SK-N-SH (cell line): ENCODE results near the gene KRTAP12-2. TPM values are rescaled to one million over a fixed set of nuclear protein-coding genes. Genes with fewer than 3 reads are reported as not detected.
"Not testable (repeated sequence)": the region's sequence is repeated elsewhere in the genome, so short reads cannot be mapped to it uniquely, and the experiment has no call there.

Source experiments
- CTCF ChIA-PET: fragments of 300-600, 350-600 bp; formaldehyde crosslinking; extraction: SDS; loops from one replicate; lab custom pipeline; 2021; lab: Yijun Ruan, JAX
- POLR2A ChIA-PET: fragments of 350-600 bp; sonication (Branson Sonifier 250); formaldehyde crosslinking; extraction: SDS; loops from one replicate; lab custom pipeline; 2020; ENCODE audit warnings: antibody characterized with exemption, inconsistent platforms; lab: Yijun Ruan, JAX
- DNase-seq: peaks from one replicate; pipeline ENCODE4 v3.0.0; 2012
- H2AFZ ChIP-seq: fragments of 200-600 bp; sonication (generic); 2 replicates; pipeline ENCODE4 v1.8.1; 2016; ENCODE audit warnings: antibody characterized with exemption, mild to moderate bottlenecking, low read depth
- H3F3A ChIP-seq: fragments of 200-600 bp; sonication (generic); replicated peaks from 2 replicates; pipeline ENCODE3; 2016; ENCODE audit warnings: antibody characterized with exemption, mild to moderate bottlenecking; ENCODE audit not compliant: insufficient read depth
- H3K27ac ChIP-seq, 2 experiments: fragments of 200-500 bp in 1 of 2; fragments of 200-600 bp in 1 of 2; sonication (Bioruptor generic) in 1 of 2; sonication (generic), shearing (Covaris generic) in 1 of 2; 2 replicates each; pipeline versions ENCODE4 v1.5.1 to v1.6.1; 2014 to 2016; ENCODE audit warnings: low read depth in 2 of 2, inconsistent platforms in 1 of 2, low read length in 1 of 2, mild to moderate bottlenecking in 1 of 2, mixed read lengths in 1 of 2
- H3K27me3 ChIP-seq: fragments of 200-600 bp; sonication (generic), shearing (Covaris generic); 2 replicates; pipeline ENCODE4 v1.6.1; 2016; ENCODE audit warnings: mixed run types; ENCODE audit not compliant: insufficient read depth
- H3K36me3 ChIP-seq, 2 experiments: fragments of 200-500 bp in 1 of 2; fragments of 200-600 bp in 1 of 2; sonication (Bioruptor generic) in 1 of 2; sonication (generic) in 1 of 2; replicated peaks in 1 of 2; 2 replicates each; pipeline versions ENCODE3 to v1.5.1; 2014 to 2016; ENCODE audit warnings: low read length in 1 of 2, mild to moderate bottlenecking in 1 of 2; ENCODE audit not compliant: insufficient read depth in 2 of 2, control insufficient read depth in 1 of 2
- H3K4me1 ChIP-seq, 2 experiments: fragments of 200-500 bp in 1 of 2; fragments of 200-600 bp in 1 of 2; sonication (Bioruptor generic) in 1 of 2; sonication (generic), shearing (Covaris generic) in 1 of 2; 2 replicates each; pipeline versions ENCODE4 v1.5.1 to v1.6.1; 2014 to 2016; ENCODE audit warnings: low read depth in 1 of 2, low read length in 1 of 2, mixed run types in 1 of 2; ENCODE audit not compliant: insufficient read depth in 2 of 2, control insufficient read depth in 1 of 2
- H3K4me2 ChIP-seq: fragments of 200-600 bp; sonication (generic), shearing (Covaris generic); 2 replicates; pipeline ENCODE4 v1.6.1; 2017; ENCODE audit warnings: mixed run types
- H3K4me3 ChIP-seq, 2 experiments: fragments of 200-500 bp in 1 of 2; fragments of 200-600 bp in 1 of 2; sonication (Bioruptor generic) in 1 of 2; sonication (generic), shearing (Covaris generic) in 1 of 2; 2 replicates each; pipeline versions ENCODE4 v1.5.1 to v1.8.1; 2014 to 2016; ENCODE audit warnings: low read depth in 2 of 2, inconsistent platforms in 1 of 2, low read length in 1 of 2, mild to moderate bottlenecking in 1 of 2, mixed read lengths in 1 of 2, moderate library complexity in 1 of 2
- H3K79me2 ChIP-seq: fragments of 200-600 bp; sonication (generic); 2 replicates; pipeline ENCODE4 v1.8.1; 2017; ENCODE audit warnings: mild to moderate bottlenecking; ENCODE audit not compliant: insufficient read depth
- H3K9ac ChIP-seq: fragments of 200-600 bp; sonication (generic); 2 replicates; pipeline ENCODE4 v1.6.1; 2017; ENCODE audit warnings: mixed run types
- H3K9me2 ChIP-seq: fragments of 200-600 bp; sonication (generic); 2 replicates; pipeline ENCODE4 v1.6.1; 2017; ENCODE audit warnings: mixed run types
- H3K9me3 ChIP-seq: fragments of 200-600 bp; sonication (generic); 2 replicates; pipeline ENCODE4 v1.6.1; 2017; ENCODE audit warnings: mixed run types, mild to moderate bottlenecking, moderate library complexity
- H4K20me1 ChIP-seq: fragments of 200-600 bp; sonication (generic); 2 replicates; pipeline ENCODE4 v1.6.1; 2017; ENCODE audit warnings: mild to moderate bottlenecking, mixed run types; ENCODE audit not compliant: insufficient read depth
- EP300 ChIP-seq, 2 experiments: IDR thresholded peaks; 2 replicates each; pipeline versions ENCODE4 v1.4.0 to v1.6.1; 2012; ENCODE audit warnings: borderline replicate concordance in 1 of 2, low read depth in 1 of 2, low read length in 1 of 2
- FOSL2 ChIP-seq: IDR thresholded peaks from 2 replicates; pipeline ENCODE4 v1.4.0; 2012; ENCODE audit warnings: low read depth, mild to moderate bottlenecking, moderate library complexity, borderline replicate concordance
- GABPA ChIP-seq: IDR thresholded peaks from 2 replicates; pipeline ENCODE4 v1.4.0; 2012; ENCODE audit warnings: low read depth, mild to moderate bottlenecking
- GATA2 ChIP-seq: sonication (generic); formaldehyde crosslinking; IDR thresholded peaks from 2 replicates; pipeline ENCODE4 v1.5.0; 2020; ENCODE audit warnings: mild to moderate bottlenecking, missing genetic modification reagents
- JUND ChIP-seq: IDR thresholded peaks from 2 replicates; pipeline ENCODE4 v1.4.0; 2012
- MEF2A ChIP-seq: IDR thresholded peaks from 2 replicates; pipeline ENCODE4 v1.4.0; 2012; ENCODE audit warnings: low read depth, borderline replicate concordance
- NFIC ChIP-seq: IDR thresholded peaks from 2 replicates; pipeline ENCODE4 v1.4.0; 2012; ENCODE audit warnings: borderline replicate concordance
- NRF1 ChIP-seq: IDR thresholded peaks from 2 replicates; pipeline ENCODE4 v1.6.1; 2012; ENCODE audit warnings: low read depth, mild to moderate bottlenecking, low read length
- POLR2AphosphoS5 ChIP-seq: IDR thresholded peaks from 2 replicates; pipeline ENCODE4 v1.6.1; 2012; ENCODE audit warnings: low read depth, low read length
- RFX5 ChIP-seq: IDR thresholded peaks from 2 replicates; pipeline ENCODE4 v1.6.1; 2012; ENCODE audit warnings: mild to moderate bottlenecking, improper control_type of control experiment, low read length
- RXRA ChIP-seq: IDR thresholded peaks from 2 replicates; pipeline ENCODE4 v1.4.0; 2012; ENCODE audit warnings: low read depth, mild to moderate bottlenecking, borderline replicate concordance
- WGBS: methylation state at CpG from one replicate; pipeline ENCODE4 v1.1.6; 2017; ENCODE audit warnings: low lambda C conversion rate; 5-methylcytosine and 5-hydroxymethylcytosine counted together
- polyA plus RNA-seq, 3 experiments: library from polyadenylated mRNA; depleted of rRNA; stranded (reverse); fragments of >200 nt; gene quantifications; 2 replicates each; pipeline ENCODE4 v1.2.3, GENCODE V29; 2012
- TF ChIP-seq, protein P1 (sequence below): IDR thresholded peaks from 2 replicates; pipeline ENCODE4 v1.4.0; 2012; ENCODE audit warnings: low read depth, borderline replicate concordance
- TF ChIP-seq, protein P2 (sequence below): fragments of 150-350 bp; IDR thresholded peaks from 2 replicates; pipeline ENCODE4 v1.6.1; 2017; ENCODE audit warnings: antibody characterized with exemption, low read length, low read depth, borderline replicate concordance
- TF ChIP-seq, protein P3 (sequence below): IDR thresholded peaks from 2 replicates; pipeline ENCODE4 v1.4.0; 2012; ENCODE audit warnings: low read depth, borderline replicate concordance

The KRTAP12-2 gene
- polyA plus RNA-seq, 1 of the 3 experiments (the other 2 are of a cell fraction), result not detected

DNA sequence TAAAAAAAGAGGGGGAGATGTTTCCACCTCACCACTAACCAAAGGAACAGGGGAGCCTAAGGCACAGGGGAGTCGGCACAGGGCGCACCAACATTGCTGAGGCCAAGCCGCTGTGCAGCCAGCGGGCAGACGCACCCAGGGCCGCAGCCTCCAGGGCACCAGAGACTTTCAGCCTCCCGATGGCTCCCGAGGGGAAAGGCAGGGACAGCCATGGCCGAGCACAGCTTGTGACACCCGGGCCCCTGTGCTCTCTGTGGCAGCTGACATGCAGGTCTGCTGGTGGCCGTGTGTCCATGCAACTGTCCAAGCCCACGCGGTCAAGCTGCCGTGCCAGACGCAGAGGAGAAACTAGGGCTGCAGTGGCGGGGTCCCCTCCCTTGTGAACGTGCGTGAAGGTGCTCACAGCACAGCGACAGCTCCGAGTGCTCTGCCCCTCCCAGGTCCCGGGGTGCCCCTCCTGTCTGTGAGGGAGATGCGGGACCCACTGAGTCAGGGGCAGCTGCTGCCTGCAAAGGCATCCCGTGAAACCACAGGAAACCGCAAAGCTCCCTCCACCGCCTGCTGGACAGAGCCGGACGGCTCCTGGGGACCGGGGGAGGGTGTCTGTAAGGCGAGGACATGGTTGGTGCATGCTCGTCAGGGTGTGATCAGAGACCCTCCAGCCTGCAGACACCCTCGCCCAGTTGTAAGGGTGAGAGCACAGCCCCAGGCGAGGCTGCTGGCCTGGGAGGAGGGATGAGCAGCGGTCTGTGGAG lies 18.0 kb downstream of the KRTAP12-2 start:
- TF ChIP-seq RFX5, result no peak
- no peak for TF ChIP-seq FOSL2
- TF ChIP-seq GABPA, result no peak
- no peak for TF ChIP-seq RXRA
- TF ChIP-seq NRF1, result no peak
- no peak for TF ChIP-seq JUND
- no peak for TF ChIP-seq GATA2 (CRISPR knock-in tag)
- TF ChIP-seq MEF2A, result no peak
- TF ChIP-seq NFIC, result no peak
- 14% methylated on average over 24 of the region's 33 CpGs for whole genome bisulfite sequencing
- DNase-seq, result no peak
- Histone ChIP-seq H3K9ac (no peak overlapping the region), H3K27me3 (peaks cover 53% of the 10 kb centered on the region), H3K9me3 (0 out of 2 replicates have a peak, but pooled peaks cover 5% of the 10 kb centered on the region), H4K20me1 (no peaks in the 10 kb centered on the region), H3K79me2 (no peaks in the 10 kb centered on the region), H3K36me3 (no peaks in the 10 kb centered on the region), H3K4me3 (no peak overlapping the region), H3K4me1 (no peaks in the 10 kb centered on the region), H2AFZ (no peak overlapping the region), H3K9me2 (no peaks in the 10 kb centered on the region), H3K4me2 (no peak overlapping the region), H3K27ac (no peak overlapping the region), H3F3A (no peaks in the 10 kb centered on the region)
- CTCF ChIA-PET, result interaction anchor here (1.9 kb wide), 1 partner anchor 11 kb away, joined by 4 read pairs; the partner anchor contains the start of gene KRTAP10-10
- POLR2A ChIA-PET, result interaction anchor here (0.6 kb wide), 1 partner anchor 50 kb away, joined by 3 read pairs; no protein-coding TSS in a partner anchor

DNA sequence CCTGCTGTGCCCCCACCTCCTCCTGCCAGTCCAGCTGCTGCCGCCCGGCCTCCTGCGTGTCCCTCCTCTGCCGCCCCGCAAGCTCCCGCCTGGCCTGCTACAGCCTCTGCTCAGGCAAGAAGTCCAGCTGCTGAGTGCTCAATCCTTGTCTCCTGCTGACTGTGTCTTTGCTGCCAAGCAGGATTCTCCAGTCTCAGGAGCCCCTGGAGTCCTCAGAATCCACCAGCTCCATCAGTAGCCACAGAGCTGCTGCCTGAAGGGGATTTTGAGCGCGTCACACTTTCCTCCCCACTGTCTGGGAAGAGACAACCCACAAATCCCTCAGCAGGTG lies 19.5 kb downstream of the KRTAP12-2 start:
- H3K27me3 ChIP-seq, result peaks cover 38% of the 10 kb centered on the region
- H3K27ac ChIP-seq, result no peak overlapping the region
- ChIA-PET POLR2A (no interaction called here), CTCF (no interaction called here)
- no peaks in the 10 kb centered on the region for H3K79me2 ChIP-seq
- no peak overlapping the region for H3K9ac ChIP-seq
- no peak overlapping the region for H3K4me3 ChIP-seq
- TF ChIP-seq POLR2AphosphoS5 (no peak), EP300 (IDR thresholded peaks at IDR 0.05; ENCODE audit: borderline replicate concordance in 1 of 2, low read depth in 1 of 2, low read length in 1 of 2) (no peak), GATA2 (CRISPR knock-in tag) (no peak), NFIC (no peak), FOSL2 (no peak), NRF1 (no peak), MEF2A (no peak), RFX5 (no peak)
- TF ChIP-seq, protein P1, sequence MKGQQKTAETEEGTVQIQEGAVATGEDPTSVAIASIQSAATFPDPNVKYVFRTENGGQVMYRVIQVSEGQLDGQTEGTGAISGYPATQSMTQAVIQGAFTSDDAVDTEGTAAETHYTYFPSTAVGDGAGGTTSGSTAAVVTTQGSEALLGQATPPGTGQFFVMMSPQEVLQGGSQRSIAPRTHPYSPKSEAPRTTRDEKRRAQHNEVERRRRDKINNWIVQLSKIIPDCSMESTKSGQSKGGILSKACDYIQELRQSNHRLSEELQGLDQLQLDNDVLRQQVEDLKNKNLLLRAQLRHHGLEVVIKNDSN, result no peak
- TF ChIP-seq, protein P2, sequence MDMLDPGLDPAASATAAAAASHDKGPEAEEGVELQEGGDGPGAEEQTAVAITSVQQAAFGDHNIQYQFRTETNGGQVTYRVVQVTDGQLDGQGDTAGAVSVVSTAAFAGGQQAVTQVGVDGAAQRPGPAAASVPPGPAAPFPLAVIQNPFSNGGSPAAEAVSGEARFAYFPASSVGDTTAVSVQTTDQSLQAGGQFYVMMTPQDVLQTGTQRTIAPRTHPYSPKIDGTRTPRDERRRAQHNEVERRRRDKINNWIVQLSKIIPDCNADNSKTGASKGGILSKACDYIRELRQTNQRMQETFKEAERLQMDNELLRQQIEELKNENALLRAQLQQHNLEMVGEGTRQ, result no peak
- TF ChIP-seq, protein P3, sequence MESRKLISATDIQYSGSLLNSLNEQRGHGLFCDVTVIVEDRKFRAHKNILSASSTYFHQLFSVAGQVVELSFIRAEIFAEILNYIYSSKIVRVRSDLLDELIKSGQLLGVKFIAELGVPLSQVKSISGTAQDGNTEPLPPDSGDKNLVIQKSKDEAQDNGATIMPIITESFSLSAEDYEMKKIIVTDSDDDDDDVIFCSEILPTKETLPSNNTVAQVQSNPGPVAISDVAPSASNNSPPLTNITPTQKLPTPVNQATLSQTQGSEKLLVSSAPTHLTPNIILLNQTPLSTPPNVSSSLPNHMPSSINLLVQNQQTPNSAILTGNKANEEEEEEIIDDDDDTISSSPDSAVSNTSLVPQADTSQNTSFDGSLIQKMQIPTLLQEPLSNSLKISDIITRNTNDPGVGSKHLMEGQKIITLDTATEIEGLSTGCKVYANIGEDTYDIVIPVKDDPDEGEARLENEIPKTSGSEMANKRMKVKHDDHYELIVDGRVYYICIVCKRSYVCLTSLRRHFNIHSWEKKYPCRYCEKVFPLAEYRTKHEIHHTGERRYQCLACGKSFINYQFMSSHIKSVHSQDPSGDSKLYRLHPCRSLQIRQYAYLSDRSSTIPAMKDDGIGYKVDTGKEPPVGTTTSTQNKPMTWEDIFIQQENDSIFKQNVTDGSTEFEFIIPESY, result no peak
- H3K36me3 ChIP-seq, result no peaks in the 10 kb centered on the region
- 0 out of 2 replicates have a peak, but pooled peaks cover 5% of the 10 kb centered on the region for H3K9me3 ChIP-seq
- no peaks in the 10 kb centered on the region for H4K20me1 ChIP-seq
- H3K9me2 ChIP-seq, result no peaks in the 10 kb centered on the region
- DNase-seq, result no peak
- no peaks in the 10 kb centered on the region for H3F3A ChIP-seq
- no peak overlapping the region for H2AFZ ChIP-seq
- H3K4me2 ChIP-seq, result no peak overlapping the region
- H3K4me1 ChIP-seq, result no peaks in the 10 kb centered on the region
- 14% methylated on average over 6 of the region's 8 CpGs for WGBS

DNA sequence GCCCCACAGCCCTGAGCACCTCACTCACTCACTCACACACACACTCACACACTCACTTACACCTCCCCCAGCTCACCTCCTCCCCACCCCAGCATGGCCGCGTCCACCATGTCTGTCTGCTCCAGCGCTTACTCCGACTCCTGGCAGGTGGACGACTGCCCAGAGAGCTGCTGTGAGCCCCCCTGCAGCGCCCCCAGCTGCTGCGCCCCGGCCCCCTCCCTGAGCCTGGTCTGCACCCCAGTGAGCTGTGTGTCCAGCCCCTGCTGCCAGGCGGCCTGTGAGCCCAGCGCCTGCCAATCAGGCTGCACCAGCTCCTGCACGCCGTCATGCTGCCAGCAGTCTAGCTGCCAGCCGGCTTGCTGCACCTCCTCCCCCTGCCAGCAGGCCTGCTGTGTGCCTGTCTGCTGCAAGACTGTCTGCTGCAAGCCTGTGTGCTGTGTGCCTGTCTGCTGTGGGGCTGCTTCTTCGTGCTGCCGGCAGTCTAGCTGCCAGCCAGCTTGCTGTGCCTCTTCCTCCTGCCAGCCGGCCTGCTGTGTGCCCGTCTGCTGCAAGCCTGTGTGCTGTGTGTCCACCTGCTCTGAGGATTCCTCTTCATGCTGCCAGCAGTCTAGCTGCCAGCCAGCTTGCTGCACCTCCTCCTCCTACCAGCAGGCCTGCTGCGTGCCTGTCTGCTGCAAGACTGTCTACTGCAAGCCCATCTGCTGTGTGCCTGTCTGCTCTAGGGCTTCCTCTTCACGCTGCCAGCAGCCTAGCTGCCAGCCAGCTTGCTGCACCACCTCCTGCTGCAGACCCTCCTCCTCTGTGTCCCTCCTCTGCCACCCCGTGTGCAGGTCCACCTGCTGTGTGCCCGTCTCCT lies 20.1 kb downstream of the KRTAP12-2 start, which contains the start of gene KRTAP10-11:
Gene KRTAP10-11 (plus strand): TSS at position 49 of the 856 bp plus-strand sequence. CDS start 45 bp downstream, at position 94.
- H3K4me1 ChIP-seq, DNase-seq, H3K9ac ChIP-seq, H3K36me3 ChIP-seq, H4K20me1 ChIP-seq, H3F3A ChIP-seq, H3K9me2 ChIP-seq, H3K9me3 ChIP-seq, H3K79me2 ChIP-seq, H2AFZ ChIP-seq, POLR2A ChIA-PET, H3K4me3 ChIP-seq, H3K4me2 ChIP-seq, CTCF ChIA-PET, H3K27ac ChIP-seq: not testable (repeated sequence)
- WGBS, result 15% methylated on average over 8 of the region's 21 CpGs
- peaks cover 35% of the 10 kb centered on the region for H3K27me3 ChIP-seq
